GM19193 (cell line): ENCODE measurements around the gene SMAD2.

Experiments used
- POLR2A ChIP-seq: IDR thresholded peaks from 4 replicates; pipeline ENCODE4 v1.6.1; 2011; ENCODE audit not compliant: insufficient read depth, insufficient read length; ENCODE audit errors: extremely low read depth

SMAD2 gene

GRCh38 chr18:47944972-47945852 lies 14.8 kb upstream of the SMAD2 start:
- no peak for TF ChIP-seq POLR2A

GRCh38 chr18:47936952-47937351 lies 6.5 kb upstream of the SMAD2 start:
- no peak for TF ChIP-seq POLR2A

GRCh38 chr18:47935321-47936055 lies 5.0 kb upstream of the SMAD2 start:
- no peak for TF ChIP-seq POLR2A

- no peak for TF ChIP-seq POLR2A
These were observed 2.1 kb upstream of the SMAD2 start for GRCh38 chr18:47932603-47933002.

- no peak for TF ChIP-seq POLR2A
These were observed 1.7 kb upstream of the SMAD2 start for GRCh38 chr18:47932190-47932589.

- TF ChIP-seq POLR2A: no peak
These were observed 1.3 kb upstream of the SMAD2 start for GRCh38 chr18:47931718-47932103.

GRCh38 chr18:47930931-47931717 lies 665 bp upstream of the SMAD2 start:
- peak; percentile 82 for TF ChIP-seq POLR2A

GRCh38 chr18:47929681-47930198 lies 719 bp downstream of the SMAD2 start:
- peak; percentile 45 for TF ChIP-seq POLR2A

- TF ChIP-seq POLR2A: no peak
These were observed 2.0 kb downstream of the SMAD2 start for GRCh38 chr18:47928466-47928865.

GRCh38 chr18:47926101-47926850 lies 4.2 kb downstream of the SMAD2 start:
- TF ChIP-seq POLR2A: no peak

GRCh38 chr18:47919916-47920315 lies 10.5 kb downstream of the SMAD2 start:
- TF ChIP-seq POLR2A: no peak

- no peak for TF ChIP-seq POLR2A
These were observed 12.4 kb downstream of the SMAD2 start for GRCh38 chr18:47917923-47918610.

GRCh38 chr18:47915930-47916329 lies 14.5 kb downstream of the SMAD2 start:
- no peak for TF ChIP-seq POLR2A

- no peak for TF ChIP-seq POLR2A
These were observed 15.2 kb downstream of the SMAD2 start for GRCh38 chr18:47915229-47915628.

- TF ChIP-seq POLR2A: no peak
These were observed 17.5 kb downstream of the SMAD2 start for GRCh38 chr18:47912794-47913585.
